Nephron (organoid): ENCODE results near the gene KIAA1549.

Experiments
- H3K27ac Mint-ChIP-seq, 3 experiments: 2 replicates each; pipeline ENCODE4 v1.8.0; 2020; ENCODE audit warnings: mixed read lengths in 3 of 3, mild to moderate bottlenecking in 2 of 3, moderate library complexity in 1 of 3
- H3K27me3 Mint-ChIP-seq: 2 replicates; pipeline ENCODE4 v1.8.0; 2021; ENCODE audit warnings: low read depth, mild to moderate bottlenecking, moderate library complexity, mixed read lengths
- H3K36me3 Mint-ChIP-seq: 2 replicates; pipeline ENCODE4 v1.8.0; 2020; ENCODE audit warnings: low read depth, mixed read lengths
- H3K4me1 Mint-ChIP-seq: 2 replicates; pipeline ENCODE4 v1.8.0; 2020; ENCODE audit warnings: mixed read lengths
- H3K4me3 Mint-ChIP-seq, 3 experiments: 2 replicates each; pipeline ENCODE4 v1.8.0; 2020; ENCODE audit warnings: mild to moderate bottlenecking in 3 of 3, mixed read lengths in 3 of 3, moderate library complexity in 2 of 3
- H3K9me3 Mint-ChIP-seq: 2 replicates; pipeline ENCODE4 v1.8.0; 2020; ENCODE audit warnings: mixed read lengths
- CTCF ChIP-seq, 3 experiments: fragments of 200-600 bp; sonication (generic); IDR thresholded peaks; one replicate each; pipeline ENCODE4 v1.5.0; 2021; ENCODE audit warnings: antibody characterized with exemption in 3 of 3; ENCODE audit not compliant: unreplicated experiment in 3 of 3

KIAA1549 gene

DNA sequence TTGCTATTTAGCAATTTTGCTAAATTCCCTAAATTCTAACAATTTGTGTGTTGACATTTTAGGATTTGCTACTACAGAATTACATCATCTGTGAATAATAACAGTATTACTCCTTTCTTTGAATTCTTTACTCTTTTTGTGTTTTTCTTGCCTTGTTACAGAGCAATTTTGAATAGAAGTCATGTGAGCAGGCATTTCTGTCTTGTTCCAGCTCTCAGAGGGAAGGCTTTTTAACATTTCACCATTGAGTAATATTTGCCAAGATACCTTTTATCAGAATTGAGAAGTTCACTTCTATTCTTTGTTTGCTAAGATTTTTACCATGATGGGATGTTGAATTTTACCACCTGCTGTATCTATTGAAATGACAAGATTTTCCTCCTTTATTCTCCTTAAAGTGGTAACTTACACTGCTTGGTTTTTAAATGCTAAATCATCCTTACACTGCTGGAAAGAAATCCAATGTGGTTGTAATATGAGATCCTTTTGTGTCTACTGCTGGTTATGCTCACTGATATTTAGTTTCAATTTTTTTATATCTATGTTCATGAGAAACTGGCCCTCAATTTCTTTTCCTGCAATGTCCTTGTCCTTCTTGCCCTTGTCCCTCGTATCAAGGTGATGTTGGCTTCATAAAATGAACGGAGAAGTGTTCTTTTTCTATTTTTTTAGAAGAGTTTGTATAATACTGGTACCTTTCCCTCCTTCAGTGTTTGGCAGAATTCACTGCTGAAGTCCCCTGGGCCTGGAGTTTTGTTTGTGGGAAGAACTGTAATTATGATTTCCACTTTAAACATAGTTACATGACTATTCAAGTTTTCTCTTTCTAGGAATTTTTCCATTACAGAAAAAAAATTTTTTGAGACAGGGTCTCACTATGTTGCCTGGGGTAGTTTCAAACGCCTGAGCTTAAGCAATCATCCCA lies 132.9 kb downstream of the KIAA1549 start:
- Mint-ChIP-seq H3K27ac (peak overlapping the region in 2 of 3 experiments; percentile 74 to 80), H3K9me3 (no peaks in the 10 kb centered on the region), H3K4me3 (peak overlapping the region in 1 of 3 experiments; percentile 17), H3K36me3 (peaks cover 67% of the 10 kb centered on the region), H3K4me1 (peaks cover 45% of the 10 kb centered on the region), H3K27me3 (no peaks in the 10 kb centered on the region)
- no peak for TF ChIP-seq CTCF (IDR thresholded peaks at IDR 0.05; ENCODE audit: unreplicated experiment in 3 of 3)

- Mint-ChIP-seq H3K27ac (no peak overlapping the region), H3K4me1 (peaks cover 22% of the 10 kb centered on the region), H3K9me3 (no peaks in the 10 kb centered on the region), H3K4me3 (no peak overlapping the region), H3K27me3 (no peaks in the 10 kb centered on the region), H3K36me3 (peaks cover 52% of the 10 kb centered on the region)
- TF ChIP-seq CTCF (IDR thresholded peaks at IDR 0.05; ENCODE audit: unreplicated experiment in 3 of 3), result no peak
Observed at GRCh38 chr7:138845711-138846110, 135.5 kb downstream of the KIAA1549 start.

GRCh38 chr7:138843632-138844580 lies 137.3 kb downstream of the KIAA1549 start:
- no peak for TF ChIP-seq CTCF (IDR thresholded peaks at IDR 0.05; ENCODE audit: unreplicated experiment in 3 of 3)
- Mint-ChIP-seq H3K27ac (no peak overlapping the region), H3K4me3 (no peak overlapping the region), H3K36me3 (peaks cover 49% of the 10 kb centered on the region), H3K9me3 (no peaks in the 10 kb centered on the region), H3K4me1 (peaks cover 23% of the 10 kb centered on the region), H3K27me3 (no peaks in the 10 kb centered on the region)

- H3K4me3 Mint-ChIP-seq, result no peak overlapping the region
- no peak overlapping the region for H3K27ac Mint-ChIP-seq
- H3K4me1 Mint-ChIP-seq, result peaks cover 27% of the 10 kb centered on the region
- H3K27me3 Mint-ChIP-seq, result no peaks in the 10 kb centered on the region
- H3K9me3 Mint-ChIP-seq, result no peaks in the 10 kb centered on the region
- H3K36me3 Mint-ChIP-seq, result peaks cover 54% of the 10 kb centered on the region
- no peak for TF ChIP-seq CTCF (IDR thresholded peaks at IDR 0.05; ENCODE audit: unreplicated experiment in 3 of 3)
Observed at GRCh38 chr7:138842111-138842510, 139.1 kb downstream of the KIAA1549 start.

GRCh38 chr7:138838166-138838565 lies 143.0 kb downstream of the KIAA1549 start:
- Mint-ChIP-seq H3K4me1 (peaks cover 22% of the 10 kb centered on the region), H3K4me3 (peak overlapping the region in 1 of 3 experiments; percentile 14), H3K27ac (peak overlapping the region in 2 of 3 experiments; percentile 45 to 60), H3K27me3 (no peaks in the 10 kb centered on the region), H3K9me3 (no peaks in the 10 kb centered on the region), H3K36me3 (peaks cover 63% of the 10 kb centered on the region)
- TF ChIP-seq CTCF (IDR thresholded peaks at IDR 0.05; ENCODE audit: unreplicated experiment in 3 of 3), result no peak
